Measurements from ENCODE around the gene EPHA3. TPM values are rescaled to one million over a fixed set of nuclear protein-coding genes. Genes with fewer than 3 reads are reported as not detected.
A peak's percentile ranks its signal among the peaks of the same experiment; 100 is the strongest.

EPHA3 gene
- polyA plus RNA-seq, 4 donors = 4.9 to 5.2 (median 5.1) TPM

- no peak for DNase-seq (ENCODE audit: low read depth in 4 of 4, low spot score in 2 of 4)
Observed at GRCh38 chr3:89144080-89144479, 36.7 kb downstream of the EPHA3 start.

- DNase-seq (ENCODE audit: low read depth in 4 of 4, low spot score in 2 of 4) = no peak
Observed at GRCh38 chr3:89145995-89146394, 38.6 kb downstream of the EPHA3 start.

GRCh38 chr3:89154416-89154815 is 47.0 kb downstream of the EPHA3 start:
- no peak for DNase-seq (ENCODE audit: low read depth in 4 of 4, low spot score in 2 of 4)

- DNase-seq (ENCODE audit: low read depth in 4 of 4, low spot score in 2 of 4) = peak in 1 of 4 donors; percentile 11
Observed at GRCh38 chr3:89155811-89156210, 48.4 kb downstream of the EPHA3 start.

GRCh38 chr3:89157575-89157974 is 50.2 kb downstream of the EPHA3 start:
- no peak for DNase-seq (ENCODE audit: low read depth in 4 of 4, low spot score in 2 of 4)

- no peak for DNase-seq (ENCODE audit: low read depth in 4 of 4, low spot score in 2 of 4)
Observed at GRCh38 chr3:89159605-89160004, 52.2 kb downstream of the EPHA3 start.

- no peak for DNase-seq (ENCODE audit: low read depth in 4 of 4, low spot score in 2 of 4)
Observed at GRCh38 chr3:89164774-89165173, 57.4 kb downstream of the EPHA3 start.

- DNase-seq (ENCODE audit: low read depth in 4 of 4, low spot score in 2 of 4) = no peak
Observed at GRCh38 chr3:89165636-89166263, 58.3 kb downstream of the EPHA3 start.

- no peak for DNase-seq (ENCODE audit: low read depth in 4 of 4, low spot score in 2 of 4)
Observed at GRCh38 chr3:89171687-89172545, 64.5 kb downstream of the EPHA3 start.

- DNase-seq (ENCODE audit: low read depth in 4 of 4, low spot score in 2 of 4) = no peak
Observed at GRCh38 chr3:89173546-89173945, 66.1 kb downstream of the EPHA3 start.

GRCh38 chr3:89179355-89180001 is 72.1 kb downstream of the EPHA3 start:
- no peak for DNase-seq (ENCODE audit: low read depth in 4 of 4, low spot score in 2 of 4)

GRCh38 chr3:89180334-89180733 is 72.9 kb downstream of the EPHA3 start:
- DNase-seq (ENCODE audit: low read depth in 4 of 4, low spot score in 2 of 4) = peak in 1 of 4 donors; percentile 4

GRCh38 chr3:89182056-89182455 is 74.6 kb downstream of the EPHA3 start:
- DNase-seq (ENCODE audit: low read depth in 4 of 4, low spot score in 2 of 4) = no peak

GRCh38 chr3:89184151-89184995 is 77.0 kb downstream of the EPHA3 start:
- no peak for DNase-seq (ENCODE audit: low read depth in 4 of 4, low spot score in 2 of 4)

GRCh38 chr3:89186456-89186855 is 79.0 kb downstream of the EPHA3 start:
- no peak for DNase-seq (ENCODE audit: low read depth in 4 of 4, low spot score in 2 of 4)

- no peak for DNase-seq (ENCODE audit: low read depth in 4 of 4, low spot score in 2 of 4)
Observed at GRCh38 chr3:89198591-89198990, 91.2 kb downstream of the EPHA3 start.

GRCh38 chr3:89212619-89213018 is 105.2 kb downstream of the EPHA3 start:
- DNase-seq (ENCODE audit: low read depth in 4 of 4, low spot score in 2 of 4) = no peak

- DNase-seq (ENCODE audit: low read depth in 4 of 4, low spot score in 2 of 4) = no peak
Observed at GRCh38 chr3:89216016-89216739, 108.8 kb downstream of the EPHA3 start.

- DNase-seq (ENCODE audit: low read depth in 4 of 4, low spot score in 2 of 4) = no peak
Observed at GRCh38 chr3:89217148-89217685, 109.8 kb downstream of the EPHA3 start.

- no peak for DNase-seq (ENCODE audit: low read depth in 4 of 4, low spot score in 2 of 4)
Observed at GRCh38 chr3:89221924-89222323, 114.5 kb downstream of the EPHA3 start.
